Stomach (tissue), 9 donors: ENCODE measurements around the gene PRUNE1. TPM values are rescaled to one million over a fixed set of nuclear protein-coding genes. Genes with fewer than 3 reads are reported as not detected.

Experiments used
- DNase-seq, 2 donors: peaks; one replicate each; pipeline versions ENCODE4 v3.0.0 to v3.0.0-alpha.2; 2013 to 2019
- H3K27ac ChIP-seq, 5 donors: fragments of 200-600 bp in 4 of 5; sonication (generic) in 4 of 5; one replicate each; pipeline ENCODE4 v1.5.1; 2013 to 2019; ENCODE audit warnings: mild to moderate bottlenecking in 1 of 5, moderate library complexity in 1 of 5
- H3K27me3 ChIP-seq, 3 donors: fragments of 200-600 bp; sonication (generic); one replicate each; pipeline ENCODE4 v1.5.1; 2017 to 2019; ENCODE audit warnings: mixed run types in 1 of 3
- H3K36me3 ChIP-seq, 4 donors: fragments of 200-600 bp; sonication (generic); 1 replicate in 3 of 4; 2 replicates in 1 of 4; pipeline ENCODE4 v1.5.1; 2016 to 2019
- H3K4me1 ChIP-seq, 4 donors: fragments of 200-600 bp; sonication (generic); one replicate each; pipeline ENCODE4 v1.5.1; 2016 to 2019
- H3K4me3 ChIP-seq, 4 donors: fragments of 200-600 bp; sonication (generic) in 3 of 4; one replicate each; pipeline ENCODE4 v1.5.1; 2016 to 2019; ENCODE audit warnings: mild to moderate bottlenecking in 1 of 4
- H3K9me3 ChIP-seq, 4 donors: fragments of 200-600 bp; sonication (generic); one replicate each; pipeline ENCODE4 v1.5.1; 2016 to 2019
- EP300 ChIP-seq: sonication (generic); formaldehyde crosslinking; IDR thresholded peaks from one replicate; pipeline ENCODE4 v1.6.1; 2017; ENCODE audit warnings: antibody characterized with exemption
- POLR2A ChIP-seq, 4 donors: fragments of 450-650 bp; IDR thresholded peaks; one replicate each; pipeline ENCODE4 v1.6.1; 2016; ENCODE audit warnings: antibody characterized with exemption in 4 of 4, control low read depth in 2 of 4, mild to moderate bottlenecking in 1 of 4, moderate library complexity in 1 of 4
- POLR2AphosphoS5 ChIP-seq, 3 donors: sonication (generic); formaldehyde crosslinking; IDR thresholded peaks; one replicate each; pipeline ENCODE4 v1.6.1; 2016; ENCODE audit warnings: antibody characterized with exemption in 3 of 3
- WGBS, 5 donors: extraction: QIAGEN DNeasy Blood & Tissue Kit in 3 of 5; methylation state at CpG; one replicate each; pipeline versions ENCODE4 v1.1.5 to v1.1.7; 2013 to 2018; 5-methylcytosine and 5-hydroxymethylcytosine counted together
- intact Hi-C: fragments of 100-400 bp; cut with DNase I; formaldehyde crosslinking; loops from one replicate; pipeline ENCODE4 v1.15.1; 2023; ENCODE audit warnings: low total_unique reads
- polyA plus RNA-seq, 3 donors: library from polyadenylated mRNA; stranded (reverse); fragments of 200-250 nt; gene quantifications; one replicate each; pipeline ENCODE4 v1.2.3, GENCODE V29; 2013
- total RNA-seq, 5 donors: library from RNA; depleted of rRNA; stranded (reverse); fragments of >200 nt; gene quantifications; one replicate each; pipeline versions ENCODE4 v1.1.0 to v1.2.3, GENCODE V29; 2014 to 2016
- TF ChIP-seq, protein P1 (sequence below), 7 experiments: fragments of 450-650 bp in 4 of 7; fragments of 200-600 bp in 3 of 7; sonication (generic) in 3 of 7; IDR thresholded peaks; one replicate each; pipeline ENCODE4 v1.5.1; 2016 to 2019; ENCODE audit warnings: antibody characterized with exemption in 7 of 7, control low read depth in 2 of 7, mild to moderate bottlenecking in 1 of 7
- donor health status: healthy with polysubstance abuse.
- donor health status: Bipolar disorder and iron deficiency.
- donor health status: healthy.

PRUNE1 gene
- total and polyA plus RNA-seq, 8 donors = 2.9 to 118 (median 13.7) TPM

DNA sequence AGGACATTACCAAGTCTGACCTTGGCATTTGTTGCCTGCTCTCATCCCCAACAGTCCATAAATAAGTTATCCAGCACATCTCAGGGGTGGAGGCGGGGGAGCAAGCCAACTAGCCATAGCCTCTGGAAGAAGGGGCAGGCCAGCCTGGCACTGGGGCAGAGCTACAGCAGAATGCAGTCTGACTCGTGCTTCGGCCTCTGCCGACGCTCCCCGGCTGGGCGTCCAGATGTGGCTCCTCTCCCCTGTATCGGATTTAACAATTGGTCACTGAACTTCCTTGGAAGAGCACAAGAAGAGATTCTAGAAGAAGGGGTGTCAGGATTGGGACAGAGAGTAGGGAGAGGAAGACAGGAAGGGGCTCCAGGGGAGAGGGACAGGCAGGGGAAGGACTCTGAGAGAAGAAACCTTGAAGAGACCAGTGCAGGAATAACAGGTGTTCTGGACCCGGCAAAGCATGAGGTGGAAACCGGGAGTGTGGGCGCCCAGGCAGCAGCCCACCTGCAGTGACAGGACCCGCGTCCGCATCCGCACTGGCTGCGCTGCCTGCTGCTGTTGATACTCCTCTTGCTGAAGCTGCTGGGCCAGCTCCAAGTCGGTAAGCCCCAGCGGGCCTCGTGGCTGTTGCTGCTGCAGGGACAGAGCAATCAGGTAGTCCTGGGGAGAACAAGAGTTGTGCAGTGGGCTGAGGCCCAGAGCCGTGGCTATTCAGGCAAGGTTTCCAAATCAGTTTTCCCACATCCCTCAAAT, 10.9 kb upstream of the PRUNE1 start:
- intact Hi-C loops = no loop called here
- no peak overlapping the region for H3K4me3 ChIP-seq
- no peak overlapping the region for H3K27ac ChIP-seq
- peaks cover 33 to 69% (median 59%) of the 10 kb centered on the region in 4 donors for H3K36me3 ChIP-seq
- WGBS, 5 donors = 80 to 92% (median 83%) methylated on average over 17 to 20 of the region's 20 CpGs
- H3K27me3 ChIP-seq = no peaks in the 10 kb centered on the region
- peaks cover 0 to 29% (median 11%) of the 10 kb centered on the region in 4 donors for H3K4me1 ChIP-seq
- DNase-seq = no peak
- TF ChIP-seq POLR2A (IDR thresholded peaks at IDR 0.05) = no peak
- TF ChIP-seq EP300 = no peak
- TF ChIP-seq, protein P1, sequence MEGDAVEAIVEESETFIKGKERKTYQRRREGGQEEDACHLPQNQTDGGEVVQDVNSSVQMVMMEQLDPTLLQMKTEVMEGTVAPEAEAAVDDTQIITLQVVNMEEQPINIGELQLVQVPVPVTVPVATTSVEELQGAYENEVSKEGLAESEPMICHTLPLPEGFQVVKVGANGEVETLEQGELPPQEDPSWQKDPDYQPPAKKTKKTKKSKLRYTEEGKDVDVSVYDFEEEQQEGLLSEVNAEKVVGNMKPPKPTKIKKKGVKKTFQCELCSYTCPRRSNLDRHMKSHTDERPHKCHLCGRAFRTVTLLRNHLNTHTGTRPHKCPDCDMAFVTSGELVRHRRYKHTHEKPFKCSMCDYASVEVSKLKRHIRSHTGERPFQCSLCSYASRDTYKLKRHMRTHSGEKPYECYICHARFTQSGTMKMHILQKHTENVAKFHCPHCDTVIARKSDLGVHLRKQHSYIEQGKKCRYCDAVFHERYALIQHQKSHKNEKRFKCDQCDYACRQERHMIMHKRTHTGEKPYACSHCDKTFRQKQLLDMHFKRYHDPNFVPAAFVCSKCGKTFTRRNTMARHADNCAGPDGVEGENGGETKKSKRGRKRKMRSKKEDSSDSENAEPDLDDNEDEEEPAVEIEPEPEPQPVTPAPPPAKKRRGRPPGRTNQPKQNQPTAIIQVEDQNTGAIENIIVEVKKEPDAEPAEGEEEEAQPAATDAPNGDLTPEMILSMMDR (IDR thresholded peaks at IDR 0.05) = no peak
- TF ChIP-seq POLR2AphosphoS5 (IDR thresholded peaks at IDR 0.05) = no peak
- H3K9me3 ChIP-seq = no peaks in the 10 kb centered on the region

DNA sequence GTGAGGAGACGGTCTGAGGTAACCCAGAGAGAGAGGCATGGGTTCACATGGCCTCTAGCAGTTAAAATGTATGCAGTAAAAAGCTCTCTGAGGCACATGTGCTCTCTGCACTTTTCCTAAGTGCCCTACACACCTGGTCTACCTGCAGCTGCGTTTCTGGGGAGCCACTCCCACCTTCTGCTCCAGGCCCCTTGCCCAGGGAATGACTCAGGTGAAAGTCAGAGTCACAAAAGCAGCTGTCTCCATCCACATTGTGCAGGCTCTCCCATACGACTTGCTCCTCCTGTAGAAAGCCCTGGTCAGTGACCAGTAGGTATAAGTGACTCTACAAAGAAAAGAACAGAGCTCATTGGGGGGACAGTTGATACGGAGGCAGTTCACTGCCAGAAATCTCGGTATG, 10.3 kb upstream of the PRUNE1 start:
- DNase-seq = no peak
- no peaks in the 10 kb centered on the region for H3K27me3 ChIP-seq
- peaks cover 33 to 72% (median 61%) of the 10 kb centered on the region in 4 donors for H3K36me3 ChIP-seq
- TF ChIP-seq, protein P1 (IDR thresholded peaks at IDR 0.05) = no peak
- TF ChIP-seq EP300 (no peak), POLR2AphosphoS5 (IDR thresholded peaks at IDR 0.05) (no peak), POLR2A (IDR thresholded peaks at IDR 0.05) (no peak)
- intact Hi-C loops = no loop called here
- 53 to 70% (median 62%) methylated on average over 5 of the region's 5 CpGs for WGBS, 5 donors
- peaks cover under 1 to 36% (median 17%) of the 10 kb centered on the region in 4 donors for H3K4me1 ChIP-seq
- no peaks in the 10 kb centered on the region for H3K9me3 ChIP-seq
- H3K27ac ChIP-seq = no peak overlapping the region
- no peak overlapping the region for H3K4me3 ChIP-seq

DNA sequence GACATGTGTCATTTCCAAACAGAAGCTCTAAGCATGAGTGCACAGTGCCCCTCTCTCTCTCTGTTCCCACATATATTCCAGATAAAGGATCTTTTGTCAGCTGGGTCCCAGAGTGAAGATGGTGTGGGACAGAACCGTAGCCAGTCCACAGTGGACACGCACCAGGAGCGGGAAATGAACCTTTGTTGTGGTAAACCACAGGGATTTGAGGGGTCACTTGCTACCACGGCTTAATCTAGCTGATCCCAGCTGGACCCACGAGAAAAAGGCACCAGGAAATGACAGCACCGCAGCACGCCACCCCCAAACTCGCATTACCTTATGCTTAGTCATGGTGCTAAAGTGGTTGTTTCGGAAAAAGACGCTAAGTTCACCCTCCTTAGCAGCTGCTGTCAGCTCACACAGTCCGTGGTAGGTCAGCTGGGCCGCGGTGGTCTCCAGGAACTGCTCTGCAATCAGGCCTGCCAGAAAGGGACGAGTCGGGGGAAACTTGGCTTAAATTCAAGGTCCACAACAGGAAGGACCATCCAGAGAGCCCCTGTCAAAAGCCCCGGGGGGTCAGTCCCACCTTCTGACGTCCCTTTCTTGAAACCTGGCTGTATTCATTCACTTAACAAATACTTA, 9.1 kb upstream of the PRUNE1 start:
- Histone ChIP-seq H3K27ac (no peak overlapping the region), H3K4me1 (peaks cover 13 to 48% (median 29%) of the 10 kb centered on the region in 4 donors), H3K4me3 (no peak overlapping the region), H3K9me3 (no peaks in the 10 kb centered on the region), H3K36me3 (peaks cover 33 to 72% (median 61%) of the 10 kb centered on the region in 4 donors), H3K27me3 (no peaks in the 10 kb centered on the region)
- TF ChIP-seq, protein P1 (IDR thresholded peaks at IDR 0.05) = no peak
- TF ChIP-seq POLR2AphosphoS5 (IDR thresholded peaks at IDR 0.05) (no peak), POLR2A (IDR thresholded peaks at IDR 0.05) (no peak), EP300 (no peak)
- WGBS, 5 donors = 70 to 80% (median 78%) methylated on average over 14 to 17 of the region's 17 CpGs
- intact Hi-C loops = no loop called here
- no peak for DNase-seq

DNA sequence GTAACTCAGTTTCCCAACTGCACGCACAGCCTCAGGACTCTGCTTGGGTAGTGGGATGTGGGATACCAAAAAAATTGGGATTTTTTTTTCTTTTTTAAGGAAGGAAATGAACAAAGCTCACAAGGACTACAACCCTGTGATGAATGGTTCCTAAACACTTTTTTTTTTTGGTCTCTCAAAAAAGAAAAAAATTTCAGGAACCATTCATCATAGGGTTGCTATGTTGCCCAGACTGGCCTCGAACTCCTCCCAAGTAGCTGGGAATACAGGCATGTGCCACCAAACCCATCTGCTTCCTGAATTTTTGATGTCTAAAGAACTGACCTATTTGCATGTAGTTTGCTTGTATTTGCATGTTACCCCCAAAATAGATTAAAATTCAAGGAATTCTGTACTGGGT, 8.3 kb upstream of the PRUNE1 start:
- no peak overlapping the region for H3K4me3 ChIP-seq
- H3K27ac ChIP-seq = no peak overlapping the region
- H3K27me3 ChIP-seq = no peaks in the 10 kb centered on the region
- TF ChIP-seq POLR2A (IDR thresholded peaks at IDR 0.05) (no peak), EP300 (no peak), POLR2AphosphoS5 (IDR thresholded peaks at IDR 0.05) (no peak)
- TF ChIP-seq, protein P1 (IDR thresholded peaks at IDR 0.05) = no peak
- WGBS, 5 donors = 87 to 98% (median 94%) methylated on average over 2 of the region's 2 CpGs
- no peaks in the 10 kb centered on the region for H3K9me3 ChIP-seq
- H3K36me3 ChIP-seq = peaks cover 33 to 70% (median 61%) of the 10 kb centered on the region in 4 donors
- H3K4me1 ChIP-seq = peaks cover 16 to 56% (median 36%) of the 10 kb centered on the region in 4 donors
- no peak for DNase-seq
- intact Hi-C loops = no loop called here
